NCI-H526 (cell line): ENCODE data around the gene TRIM37.

ENCODE experiments used
- DNase-seq, 2 experiments: peaks; one replicate each; lab custom pipeline; 2025; lab: John Stamatoyannopoulos, UW

TRIM37 gene

DNA sequence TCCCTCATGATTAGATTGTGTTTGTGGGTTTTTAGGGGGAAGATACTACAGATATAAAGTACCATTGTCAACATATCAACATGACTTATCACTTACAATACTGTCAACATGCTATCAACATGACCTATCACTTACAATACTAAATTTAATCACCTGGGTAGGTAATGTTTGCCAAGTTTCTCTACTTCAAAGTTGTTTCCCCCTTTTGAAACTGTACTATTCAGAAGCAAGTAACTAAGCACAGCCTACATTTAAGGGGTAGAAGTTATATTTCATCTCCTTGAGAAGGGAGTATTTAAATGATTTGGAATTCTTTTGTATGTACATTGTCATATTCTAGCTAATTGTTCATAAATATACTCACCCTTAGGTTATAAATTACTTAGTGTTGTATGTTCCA, 68.7 kb downstream of the TRIM37 start:
- DNase-seq = no peak

DNA sequence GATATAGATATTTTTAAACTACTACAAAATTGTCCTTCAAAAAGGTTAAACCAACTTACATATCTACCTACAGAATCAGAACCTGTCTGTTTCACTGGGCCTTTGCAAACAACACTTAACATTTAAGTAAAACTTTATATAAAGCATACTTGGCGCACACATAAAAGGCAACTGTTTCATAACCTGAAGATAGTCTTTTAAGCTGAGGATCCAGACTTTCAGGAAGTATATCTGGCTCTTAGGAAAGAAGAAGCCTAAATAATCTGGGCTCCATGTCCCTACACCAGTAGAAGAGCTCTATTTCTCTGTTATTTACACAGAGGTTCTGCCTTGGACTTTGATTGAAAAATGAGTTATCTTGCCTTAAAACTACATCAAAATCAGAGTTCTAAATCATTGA, 75.9 kb downstream of the TRIM37 start:
- DNase-seq = no peak

DNA sequence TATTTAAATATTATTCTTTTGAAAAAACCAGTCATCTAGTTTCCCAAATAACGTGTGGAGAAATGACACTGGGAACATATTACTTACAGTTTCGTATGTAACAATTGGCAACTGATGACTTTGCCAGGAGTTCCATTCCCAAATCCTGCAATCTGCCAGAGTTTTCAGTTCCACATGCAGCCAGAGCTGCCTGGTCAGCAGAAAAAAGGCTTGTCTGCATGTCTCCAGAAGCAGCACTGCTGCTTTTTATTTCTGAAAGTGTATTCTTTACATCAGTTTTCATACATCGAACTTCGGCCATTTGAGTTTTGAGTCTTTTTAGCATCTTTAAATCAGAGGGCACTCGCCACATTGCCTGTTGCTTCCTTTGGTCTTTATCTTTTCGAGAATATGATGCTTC, 78.4 kb downstream of the TRIM37 start:
- DNase-seq = no peak

GRCh38 chr17:59027750-59028149, 78.9 kb downstream of the TRIM37 start:
- no peak for DNase-seq

- DNase-seq = no peak
Observed at GRCh38 chr17:59026176-59026939, 80.3 kb downstream of the TRIM37 start.

GRCh38 chr17:59024916-59025315, 81.8 kb downstream of the TRIM37 start:
- no peak for DNase-seq

GRCh38 chr17:59018019-59018418, 88.7 kb downstream of the TRIM37 start:
- no peak for DNase-seq

- no peak for DNase-seq
Observed at GRCh38 chr17:59011975-59012374, 94.7 kb downstream of the TRIM37 start.

DNA sequence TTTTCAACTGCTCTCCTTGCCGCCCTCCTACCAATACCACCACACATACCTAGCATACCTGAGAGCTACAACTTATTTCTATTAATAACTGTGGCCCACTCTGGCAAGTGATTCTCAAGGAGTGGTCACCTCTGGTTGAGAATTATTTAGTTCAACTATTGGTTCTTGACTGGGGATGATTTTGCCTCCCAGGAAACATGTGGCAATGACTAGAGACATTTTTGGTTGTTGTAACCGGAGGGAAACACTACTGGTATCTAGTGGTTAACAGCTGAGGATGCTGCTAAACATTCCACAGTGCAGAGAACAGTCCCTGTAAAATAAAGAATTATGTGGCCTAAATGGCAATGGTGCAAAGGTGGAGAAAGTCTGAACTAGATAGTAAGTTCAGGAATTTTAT, 96.7 kb downstream of the TRIM37 start:
- no peak for DNase-seq

GRCh38 chr17:59008737-59009136, 97.9 kb downstream of the TRIM37 start:
- no peak for DNase-seq

DNA sequence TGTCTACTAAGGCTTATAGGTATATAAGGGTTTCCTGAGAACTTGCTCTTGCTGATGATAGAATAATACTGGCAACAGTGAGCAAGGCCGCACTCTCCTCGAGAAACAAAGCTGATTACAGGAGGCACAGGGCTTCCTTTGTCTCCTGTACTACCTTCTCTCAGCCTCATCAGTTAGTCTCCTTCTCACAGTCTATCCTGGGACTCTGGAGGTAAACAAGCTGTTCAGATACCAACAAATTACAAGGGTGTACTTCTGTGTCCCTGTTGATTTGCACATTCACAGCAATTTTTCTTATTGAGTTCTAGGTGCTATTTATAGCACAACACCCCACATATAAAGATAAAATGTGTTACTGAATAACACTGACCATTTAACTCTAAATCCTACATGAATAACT, 98.7 kb downstream of the TRIM37 start:
- DNase-seq = no peak

GRCh38 chr17:59004338-59005111, 102.2 kb downstream of the TRIM37 start:
- peak; percentile 7 to 71 for DNase-seq

DNA sequence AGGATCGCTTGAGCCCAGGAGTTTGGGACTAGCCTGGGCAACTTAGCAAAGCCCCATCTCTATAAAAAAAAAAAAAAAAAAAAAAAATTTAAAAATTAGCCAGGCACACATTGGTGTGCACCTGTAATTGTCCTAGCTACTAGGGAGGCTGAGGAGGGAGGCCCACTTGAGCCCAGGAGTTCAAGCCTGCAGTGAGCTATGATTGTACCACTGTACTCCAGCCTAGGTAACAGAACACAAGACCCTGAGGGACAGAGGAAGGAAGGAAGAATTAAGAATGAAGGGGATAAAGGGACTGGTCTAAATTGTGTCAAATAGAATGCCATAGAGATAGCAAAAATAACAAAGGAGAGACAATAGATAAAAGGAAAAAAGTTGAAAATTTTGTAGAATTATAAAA, 102.8 kb downstream of the TRIM37 start:
- DNase-seq = no peak

DNA sequence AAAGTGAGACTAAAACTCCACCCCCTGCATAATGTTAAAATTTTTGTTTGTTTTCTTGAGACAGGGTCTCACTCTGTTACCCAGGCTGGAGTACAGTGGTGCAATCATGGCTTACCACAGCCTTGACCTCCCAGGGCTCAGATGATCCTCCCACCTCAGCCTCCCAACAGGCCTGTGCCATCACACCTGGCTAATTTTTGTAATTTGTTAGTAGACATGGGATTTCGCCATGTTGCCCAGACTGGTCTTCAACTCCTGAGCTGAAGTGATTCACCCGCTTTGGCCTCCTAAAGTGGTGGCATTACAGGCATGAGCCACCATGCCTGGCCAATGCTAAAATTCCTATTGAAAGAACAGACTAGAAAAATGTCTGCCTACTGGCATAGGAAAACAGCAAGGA, 103.8 kb downstream of the TRIM37 start:
- no peak for DNase-seq

GRCh38 chr17:59002126-59002525, 104.6 kb downstream of the TRIM37 start:
- no peak for DNase-seq

DNA sequence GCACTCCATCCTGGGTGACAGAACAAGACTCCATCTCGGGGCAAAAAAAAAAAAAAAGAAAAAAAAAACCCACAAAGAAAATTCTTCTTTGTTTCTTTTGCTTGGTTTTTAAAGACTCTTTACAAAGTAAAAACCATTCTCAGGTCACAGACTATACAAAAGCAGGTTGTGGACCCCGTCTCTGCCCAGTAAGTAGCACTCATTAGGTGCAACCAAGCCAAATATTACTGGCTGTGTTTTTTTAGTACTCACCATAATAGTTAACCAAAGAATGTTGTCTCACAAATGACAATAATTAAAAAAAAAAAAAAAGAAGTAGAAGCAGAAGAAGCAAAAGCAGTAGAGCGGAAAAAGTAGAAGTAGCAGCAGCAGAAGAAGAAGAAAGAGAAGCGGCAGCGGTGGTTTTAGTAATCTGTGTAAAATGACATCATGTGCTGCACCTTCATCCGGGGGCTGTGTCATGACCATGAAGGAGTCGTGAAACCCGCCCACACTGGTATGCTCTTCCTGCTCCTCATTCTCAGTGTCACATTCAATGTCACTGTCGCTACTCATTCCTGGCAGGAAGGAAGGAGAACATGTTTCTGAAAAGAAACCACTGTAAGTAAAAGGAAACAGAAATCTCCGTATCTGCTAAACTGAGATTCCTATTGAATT, 105.4 kb downstream of the TRIM37 start:
- no peak for DNase-seq

DNA sequence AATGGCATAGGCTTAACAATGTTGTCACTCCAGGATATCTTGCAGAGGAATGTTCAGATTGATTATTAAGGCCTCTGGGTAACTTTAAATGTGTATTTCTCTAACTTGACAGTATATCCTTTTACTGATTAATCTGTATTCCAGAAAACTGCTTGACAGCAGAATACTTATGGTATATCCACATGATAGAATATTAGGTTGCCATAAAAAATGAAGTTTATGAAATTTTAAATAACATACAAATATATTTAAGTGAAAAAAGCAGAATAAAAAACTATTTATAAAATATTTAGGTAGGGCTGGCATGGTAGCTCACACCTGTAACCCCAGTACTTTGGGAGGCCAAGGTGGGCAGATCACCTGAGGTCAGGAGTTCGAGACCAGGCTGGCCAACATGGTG, 106.7 kb downstream of the TRIM37 start:
- no peak for DNase-seq

- DNase-seq = no peak
Observed at GRCh38 chr17:58999500-58999899, 107.2 kb downstream of the TRIM37 start.

DNA sequence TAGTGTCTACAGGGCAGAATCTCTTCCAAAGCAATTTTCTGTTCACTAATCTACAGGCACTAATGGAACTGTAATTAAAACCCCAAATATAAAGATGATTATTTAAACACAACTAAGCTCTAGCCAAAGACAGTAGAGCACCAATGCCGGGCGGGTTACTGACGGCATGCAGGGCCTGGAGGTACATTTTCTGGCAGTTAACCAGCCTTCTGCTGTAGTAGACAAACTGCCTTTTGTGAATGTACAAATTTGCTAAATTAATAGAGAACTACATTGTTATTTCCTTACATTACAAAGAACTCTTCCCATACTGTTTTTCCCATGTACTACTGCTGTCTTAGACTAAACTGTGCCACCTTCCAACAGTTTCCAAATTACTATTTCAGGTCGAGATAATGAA, 107.8 kb downstream of the TRIM37 start:
- no peak for DNase-seq

GRCh38 chr17:58997756-58998553, 108.7 kb downstream of the TRIM37 start:
- DNase-seq = no peak

DNA sequence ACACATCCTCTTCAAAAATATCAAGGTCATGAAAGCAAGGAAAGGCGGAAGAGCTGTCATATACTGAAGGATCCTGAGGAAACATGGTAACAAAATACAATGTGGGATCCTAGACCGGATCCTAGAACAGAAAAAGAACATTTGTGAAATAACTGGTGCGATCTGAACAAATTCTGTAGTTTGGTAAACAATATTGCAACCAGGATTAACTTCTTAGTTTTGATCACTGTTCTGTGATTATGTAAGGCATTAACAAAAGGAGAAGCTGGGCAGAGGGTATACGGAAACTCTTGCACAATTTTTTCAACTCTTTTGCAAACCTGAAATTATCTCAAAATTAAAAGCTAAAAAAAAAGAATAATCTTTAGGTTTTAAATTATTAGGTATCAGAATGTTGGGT, 109.7 kb downstream of the TRIM37 start:
- no peak for DNase-seq

DNA sequence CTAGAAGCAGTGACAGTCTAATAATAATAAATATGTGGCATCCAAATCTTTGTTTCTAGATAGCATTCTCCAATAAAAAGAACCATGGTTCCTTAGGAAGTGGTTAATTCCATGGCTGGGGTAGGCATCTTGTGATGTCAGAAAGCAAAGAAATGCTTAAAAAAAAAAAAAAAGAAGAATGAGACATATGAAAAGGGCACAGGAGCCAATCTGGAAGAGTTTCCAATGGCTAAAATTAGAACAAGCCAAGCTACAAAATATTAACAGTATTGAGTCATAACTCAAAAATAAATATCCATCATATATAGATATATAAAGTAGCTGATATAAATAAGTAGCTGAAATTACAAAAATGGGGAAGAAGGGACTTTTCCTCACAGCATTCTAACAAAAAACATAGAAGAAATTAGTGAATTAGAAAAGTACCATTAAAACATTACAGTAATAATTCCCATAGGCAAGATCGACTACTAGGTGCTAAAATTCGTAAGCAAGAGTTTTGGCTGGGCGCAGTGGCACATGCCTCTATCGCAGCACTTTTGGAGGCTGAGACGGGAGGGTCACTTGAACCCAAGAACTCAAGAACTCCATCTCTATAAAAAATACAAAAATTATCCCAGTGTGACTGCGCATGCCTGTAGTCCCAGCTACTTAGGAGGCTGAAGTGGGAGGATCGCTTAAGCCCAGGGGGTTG, 111.3 kb downstream of the TRIM37 start:
- DNase-seq = no peak
